GM12878 (cell line): ENCODE measurements around the gene CCHCR1. TPM values are rescaled to one million over a fixed set of nuclear protein-coding genes. Genes with fewer than 3 reads are reported as not detected.
A peak's percentile ranks its signal among the peaks of the same experiment; 100 is the strongest.

ENCODE experiments used
- ATAC-seq: fragments of 200-7000 bp; cut with Tn5 transposase; 3 replicates; pipeline ENCODE4 v1.9.1; 2020; ENCODE audit warnings: mild to moderate bottlenecking, moderate library complexity
- BruUV-seq: library from RNA; stranded (reverse); fragments of 400-500 nt; replicated peaks from 2 replicates; lab custom pipeline; 2021; lab: Mats Ljungman, UMichigan
- CTCF ChIA-PET: fragments of 300-600 bp; sonication (Branson Sonifier 250); formaldehyde crosslinking; extraction: SDS; loops from one replicate; lab custom pipeline; 2021; ENCODE audit warnings: inconsistent platforms; lab: Yijun Ruan, JAX
- POLR2A ChIA-PET: fragments of 350-600 bp; formaldehyde crosslinking; extraction: SDS; loops from one replicate; lab custom pipeline; 2021; ENCODE audit warnings: inconsistent platforms; lab: Charles Lee
- RAD21 ChIA-PET: fragments of 300-600 bp; sonication (Branson Sonifier 250); formaldehyde crosslinking; loops from one replicate; lab custom pipeline; 2023; ENCODE audit warnings: antibody characterized with exemption; ENCODE audit not compliant: unreplicated experiment; lab: Charles Lee
- SMC1A ChIA-PET: fragments of 300-600 bp; sonication (Branson Sonifier 250); formaldehyde crosslinking; loops from one replicate; lab custom pipeline; 2023; ENCODE audit not compliant: unreplicated experiment, uncharacterized antibody; lab: Charles Lee
- DNase-seq: peaks from one replicate; pipeline ENCODE4 v3.0.0-alpha.2; 2011; ENCODE audit warnings: low read depth, low spot score
- FAIRE-seq: peaks from 3 replicates; lab custom pipeline; 2011; peaks lifted over from hg19 to GRCh38; lab: Jason Lieb, UNC
- H2AFZ ChIP-seq: 2 replicates; pipeline ENCODE4 v1.6.0; 2011; ENCODE audit warnings: low read depth, low read length, control low read depth; ENCODE audit not compliant: control insufficient read depth
- H3K27ac ChIP-seq: 2 replicates; pipeline ENCODE4 v1.5.1; 2011; ENCODE audit warnings: control low read depth; ENCODE audit not compliant: control insufficient read depth, insufficient read depth
- H3K27me3 ChIP-seq, 2 experiments: replicated peaks in 1 of 2; 2 replicates each; pipeline versions ENCODE4 v1.6.0 to v1.6.1; 2011; ENCODE audit warnings: low read length in 1 of 2; ENCODE audit not compliant: control insufficient read depth in 2 of 2, insufficient read depth in 2 of 2
- H3K36me3 ChIP-seq, 2 experiments: 2 replicates each; pipeline ENCODE4 v1.5.1; 2011; ENCODE audit warnings: low read length in 1 of 2; ENCODE audit not compliant: control insufficient read depth in 2 of 2, insufficient read depth in 2 of 2
- H3K4me1 ChIP-seq: 2 replicates; pipeline ENCODE4 v1.6.1; 2011; ENCODE audit warnings: mild to moderate bottlenecking, low read length, moderate library complexity, mixed read lengths; ENCODE audit not compliant: control insufficient read depth, insufficient read depth
- H3K4me2 ChIP-seq: 2 replicates; pipeline ENCODE4 v1.6.0; 2011; ENCODE audit warnings: control low read depth; ENCODE audit not compliant: control insufficient read depth, insufficient read depth
- H3K4me3 ChIP-seq: fragments of 200-600 bp; sonication (generic); 2 replicates; pipeline ENCODE4 v1.5.1; 2016
- H3K79me2 ChIP-seq: 2 replicates; pipeline ENCODE4 v1.6.0; 2011; ENCODE audit warnings: low read length; ENCODE audit not compliant: control insufficient read depth, insufficient read depth
- H3K9ac ChIP-seq: 2 replicates; pipeline ENCODE4 v1.8.0; 2011; ENCODE audit warnings: low read length, control low read depth, mixed read lengths; ENCODE audit not compliant: control insufficient read depth, insufficient read depth
- H3K9me3 ChIP-seq: replicated peaks from 3 replicates; pipeline ENCODE4 v1.5.1; 2011; ENCODE audit warnings: mild to moderate bottlenecking, low read length; ENCODE audit not compliant: control insufficient read depth, insufficient read depth
- H4K20me1 ChIP-seq: 2 replicates; pipeline ENCODE4 v1.6.0; 2011; ENCODE audit not compliant: control insufficient read depth, insufficient read depth
- CHD4 ChIP-seq: fragments of 200-600 bp; sonication (generic); IDR thresholded peaks from 2 replicates; pipeline ENCODE4 v1.6.1; 2016; ENCODE audit warnings: mild to moderate bottlenecking
- FOXM1 ChIP-seq: IDR thresholded peaks from 2 replicates; pipeline ENCODE4 v1.6.1; 2012; ENCODE audit warnings: low read depth, mild to moderate bottlenecking, inconsistent platforms, low read length, moderate library complexity
- MXI1 ChIP-seq: fragments of 150-350 bp; IDR thresholded peaks from 2 replicates; pipeline ENCODE4 v1.6.1; 2011; ENCODE audit warnings: low read depth, mild to moderate bottlenecking, inconsistent platforms, low read length, improper control_type of control experiment
- NR2C2 ChIP-seq: IDR thresholded peaks from 2 replicates; pipeline ENCODE4 v1.6.1; 2011; ENCODE audit warnings: borderline replicate concordance, low read depth; ENCODE audit not compliant: control insufficient read depth, insufficient read length
- ZNF592 ChIP-seq: fragments of 450-650 bp; IDR thresholded peaks from 2 replicates; pipeline ENCODE4 v1.6.1; 2017; ENCODE audit warnings: mild to moderate bottlenecking, moderate library complexity
- WGBS: methylation state at CpG from one replicate; pipeline ENCODE4 v1.1.6; 2016; ENCODE audit warnings: low lambda C conversion rate; ENCODE audit not compliant: insufficient replicate concordance, insufficient coverage; ENCODE audit errors: missing lambda C conversion rate; 5-methylcytosine and 5-hydroxymethylcytosine counted together
- in situ Hi-C: fragments of 300-500 bp; cut with MboI; formaldehyde crosslinking; loops from 9 replicates; pipeline ENCODE4 v1.14.3; 2018; ENCODE audit warnings: mixed read lengths
- intact Hi-C: fragments of 100-400 bp; cut with micrococcal nuclease; formaldehyde crosslinking; loops from one replicate; pipeline ENCODE4 v1.14.2; 2022; ENCODE audit not compliant: unreplicated experiment
- polyA plus RNA-seq, 11 experiments: library from polyadenylated mRNA; depleted of rRNA in 4 of 11; unstranded in 6 of 11; stranded (reverse) in 5 of 11; fragments of >200 nt; fragmentation: Nextera tagmentation in 4 of 11; fragmentation: Illumina TruSeq in 1 of 11; extraction: Ambion mirVana in 4 of 11; extraction: Trizol in 1 of 11; gene quantifications; 1 replicate in 1 of 11; 2 replicates in 10 of 11; pipeline versions ENCODE4 v1.2.1 to v1.2.3, GENCODE V29; 2011 to 2016; ENCODE audit warnings: inconsistent platforms in 2 of 11, missing spikeins in 2 of 11, low read depth in 1 of 11
- total RNA-seq, 4 experiments: library from RNA; depleted of rRNA in 3 of 4; stranded (reverse); fragments of >200 nt in 3 of 4; fragmentation: Illumina TruSeq in 1 of 4; extraction: Trizol in 1 of 4; gene quantifications; 2 replicates each; pipeline versions ENCODE4 v1.2.1 to v1.2.3, GENCODE V29; 2013 to 2021
- TF ChIP-seq, protein P1 (sequence below): fragments of 450-650 bp; conservative IDR thresholded peaks from 2 replicates; pipeline ENCODE4 v1.6.1; 2017; ENCODE audit warnings: mild to moderate bottlenecking, moderate library complexity

CCHCR1 gene
- total and polyA plus RNA-seq, 10 of the 15 experiments (the other 5 are each of a cell fraction or from before 2014, with no cell fraction given): 1.0 to 35.2 (median 24.7) TPM

DNA sequence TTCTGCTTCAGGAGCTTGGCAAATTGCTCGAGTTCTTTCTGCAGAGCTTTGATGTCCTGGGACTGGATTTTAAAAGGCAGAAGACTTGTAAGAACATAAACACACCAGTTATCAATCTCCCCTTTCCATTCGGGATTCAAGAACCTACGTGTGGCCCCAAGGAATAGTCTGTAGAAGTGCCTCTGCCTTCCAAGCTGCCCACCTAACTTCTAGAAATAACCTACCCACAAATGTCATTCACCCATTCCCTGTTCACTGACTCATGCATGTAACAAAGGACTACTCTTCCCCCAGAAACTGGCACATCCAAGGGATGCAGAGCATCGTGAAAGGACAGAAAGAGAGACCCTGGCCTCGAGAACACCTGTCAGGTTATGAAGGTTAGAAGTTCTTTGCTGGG, 8.4 kb upstream of the CCHCR1 start:
- Histone ChIP-seq H2AFZ (no peak overlapping the region), H3K9ac (no peak overlapping the region), H3K36me3 (peaks cover 8 to 12% of the 10 kb centered on the region in 2 experiments), H3K27ac (no peak overlapping the region), H3K9me3 (no peaks in the 10 kb centered on the region), H3K27me3 (no peaks in the 10 kb centered on the region), H3K4me3 (no peak overlapping the region), H3K79me2 (peaks cover 12% of the 10 kb centered on the region), H4K20me1 (no peaks in the 10 kb centered on the region; the same call in 1 of the 2 replicates), H3K4me2 (peak overlapping the region; percentile 44; the same call in 1 of the 2 replicates), H3K4me1 (peaks cover 32% of the 10 kb centered on the region)
- ATAC-seq: no peak
- CTCF ChIA-PET: interaction anchor here (0.9 to 2.4 kb wide), 8 partner anchors 10 to 201 kb away, joined by 3 to 10 read pairs (median 3); partner anchors contain the start of gene PSORS1C2
- SMC1A ChIA-PET: interaction anchor here (0.7 to 2.5 kb wide), 10 partner anchors 8 to 183 kb away, joined by 3 to 18 read pairs (median 4); partner anchors contain the start of gene PSORS1C2
- RAD21 ChIA-PET: interaction anchor here (0.7 to 1.8 kb wide), 8 partner anchors 10 to 200 kb away, joined by 3 to 10 read pairs (median 4); no protein-coding TSS in a partner anchor
- in situ Hi-C loops (no loop called here), intact Hi-C loops (no loop called here)
- POLR2A ChIA-PET: interaction anchor here (0.6 to 1.8 kb wide), 7 partner anchors 9 to 28 kb away, joined by 3 to 9 read pairs (median 4); no protein-coding TSS in a partner anchor
- TF ChIP-seq MXI1 (no peak), FOXM1 (no peak), CHD4 (no peak), ZNF592 (no peak), NR2C2 (no peak)
- TF ChIP-seq, protein P1, sequence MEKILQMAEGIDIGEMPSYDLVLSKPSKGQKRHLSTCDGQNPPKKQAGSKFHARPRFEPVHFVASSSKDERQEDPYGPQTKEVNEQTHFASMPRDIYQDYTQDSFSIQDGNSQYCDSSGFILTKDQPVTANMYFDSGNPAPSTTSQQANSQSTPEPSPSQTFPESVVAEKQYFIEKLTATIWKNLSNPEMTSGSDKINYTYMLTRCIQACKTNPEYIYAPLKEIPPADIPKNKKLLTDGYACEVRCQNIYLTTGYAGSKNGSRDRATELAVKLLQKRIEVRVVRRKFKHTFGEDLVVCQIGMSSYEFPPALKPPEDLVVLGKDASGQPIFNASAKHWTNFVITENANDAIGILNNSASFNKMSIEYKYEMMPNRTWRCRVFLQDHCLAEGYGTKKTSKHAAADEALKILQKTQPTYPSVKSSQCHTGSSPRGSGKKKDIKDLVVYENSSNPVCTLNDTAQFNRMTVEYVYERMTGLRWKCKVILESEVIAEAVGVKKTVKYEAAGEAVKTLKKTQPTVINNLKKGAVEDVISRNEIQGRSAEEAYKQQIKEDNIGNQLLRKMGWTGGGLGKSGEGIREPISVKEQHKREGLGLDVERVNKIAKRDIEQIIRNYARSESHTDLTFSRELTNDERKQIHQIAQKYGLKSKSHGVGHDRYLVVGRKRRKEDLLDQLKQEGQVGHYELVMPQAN: no peak
- no TSS peak for BruUV-seq
- FAIRE-seq: no peak
- no peak for DNase-seq
- 91% methylated on average over 5 of the region's 5 CpGs for WGBS
